ENCODE measurements around the gene PAX6.

- no peak for TF ChIP-seq CTCF (IDR thresholded peaks at IDR 0.05)
- no peak for TF ChIP-seq POLR2A (IDR thresholded peaks at IDR 0.05)
These were observed 23.1 kb upstream of the PAX6 start for GRCh38 chr11:31834237-31834636.

Data from testis (tissue), 2 donors.